Mesendoderm (in vitro differentiated cells): ENCODE measurements around the gene TRIM52.

Experiments used
- DNase-seq: peaks from one replicate; pipeline ENCODE4 v3.0.0; 2013
- H2AK5ac ChIP-seq: 2 replicates; pipeline ENCODE4 v1.6.1; 2013; ENCODE audit warnings: low read length, inconsistent platforms
- H2BK120ac ChIP-seq: 2 replicates; pipeline ENCODE4 v1.6.1; 2013; ENCODE audit warnings: low read depth, mild to moderate bottlenecking, low read length, moderate library complexity, mixed read lengths
- H2BK15ac ChIP-seq: replicated peaks from 2 replicates; pipeline ENCODE4 v1.6.1; 2013; ENCODE audit warnings: low read depth, mild to moderate bottlenecking, moderate library complexity
- H2BK5ac ChIP-seq: 2 replicates; pipeline ENCODE4 v1.6.1; 2013; ENCODE audit warnings: low read length, inconsistent platforms
- H3K18ac ChIP-seq: 2 replicates; pipeline ENCODE4 v1.6.1; 2013; ENCODE audit warnings: mild to moderate bottlenecking, low read length, mixed read lengths
- H3K23ac ChIP-seq: one replicate; pipeline ENCODE4 v1.6.1; 2013; ENCODE audit warnings: low read length
- H3K27ac ChIP-seq: 2 replicates; pipeline ENCODE4 v1.5.1; 2013; ENCODE audit warnings: low read depth, mild to moderate bottlenecking, inconsistent platforms, low read length, moderate library complexity
- H3K27me3 ChIP-seq: 2 replicates; pipeline ENCODE4 v1.6.1; 2013; ENCODE audit warnings: low read length, control low read depth, mild to moderate bottlenecking, inconsistent platforms; ENCODE audit not compliant: insufficient read depth, poor library complexity
- H3K36me3 ChIP-seq: 2 replicates; pipeline ENCODE4 v1.6.1; 2013; ENCODE audit warnings: low read length, inconsistent platforms; ENCODE audit not compliant: control insufficient read depth, insufficient read depth
- H3K4ac ChIP-seq: one replicate; pipeline ENCODE4 v1.6.1; 2013; ENCODE audit warnings: low read depth, mild to moderate bottlenecking, low read length, moderate library complexity
- H3K4me1 ChIP-seq: 2 replicates; pipeline ENCODE4 v1.6.1; 2013; ENCODE audit warnings: low read depth, low read length, inconsistent platforms; ENCODE audit not compliant: control insufficient read depth
- H3K4me2 ChIP-seq: 2 replicates; pipeline ENCODE4 v1.6.1; 2013; ENCODE audit warnings: low read length
- H3K4me3 ChIP-seq: 2 replicates; pipeline ENCODE4 v1.5.1; 2013; ENCODE audit warnings: mild to moderate bottlenecking, low read length
- H3K56ac ChIP-seq: one replicate; pipeline ENCODE4 v1.6.1; 2013; ENCODE audit warnings: low read length
- H3K79me1 ChIP-seq: 2 replicates; pipeline ENCODE4 v1.6.1; 2013; ENCODE audit warnings: low read length, inconsistent platforms
- H3K79me2 ChIP-seq: 2 replicates; pipeline ENCODE4 v1.6.1; 2013; ENCODE audit warnings: mild to moderate bottlenecking, low read length; ENCODE audit not compliant: control insufficient read depth, insufficient read depth
- H3K9ac ChIP-seq: 2 replicates; pipeline ENCODE4 v1.6.1; 2013; ENCODE audit warnings: low read length, inconsistent platforms
- H4K5ac ChIP-seq: one replicate; pipeline ENCODE4 v1.6.1; 2013; ENCODE audit warnings: low read length
- H4K8ac ChIP-seq: one replicate; pipeline ENCODE4 v1.6.1; 2013; ENCODE audit warnings: low read depth, mild to moderate bottlenecking, control low read depth, low read length, moderate library complexity
- WGBS: extraction: QIAGEN DNeasy Blood & Tissue Kit; methylation state at CpG from one replicate; pipeline ENCODE4 v1.1.7; 2013; ENCODE audit warnings: low lambda C conversion rate, missing lambda C conversion rate; ENCODE audit not compliant: insufficient coverage; ENCODE audit errors: extremely low coverage; 5-methylcytosine and 5-hydroxymethylcytosine counted together

Gene TRIM52

GRCh38 chr5:181261320-181262049, 542 bp upstream of the TRIM52 start:
- H3K9ac ChIP-seq = peak overlapping the region; percentile 98
- H3K4me2 ChIP-seq = peak overlapping the region; percentile 42
- H3K4ac ChIP-seq = peak overlapping the region; percentile 84
- peak overlapping the region; percentile 98 for H3K56ac ChIP-seq
- H2BK5ac ChIP-seq = peak overlapping the region; percentile 81
- H3K4me1 ChIP-seq = peaks cover 4% of the 10 kb centered on the region
- peak overlapping the region; percentile 97 for H3K27ac ChIP-seq
- H2BK120ac ChIP-seq = peak overlapping the region; percentile 84
- H4K5ac ChIP-seq = no peak overlapping the region
- no peak overlapping the region for H2AK5ac ChIP-seq
- H3K79me1 ChIP-seq = peaks cover 20% of the 10 kb centered on the region
- peak; percentile 90 for DNase-seq
- WGBS = no CpG with 5 or more reads among the region's 59 CpGs
- H3K18ac ChIP-seq = peak overlapping the region; percentile 91
- H3K27me3 ChIP-seq = no peaks in the 10 kb centered on the region
- H4K8ac ChIP-seq = peak overlapping the region; percentile 69
- H3K4me3 ChIP-seq = peak overlapping the region; percentile 96
- H3K23ac ChIP-seq = peak overlapping the region; percentile 80
- H3K79me2 ChIP-seq = peaks cover 11% of the 10 kb centered on the region
- peaks cover 5% of the 10 kb centered on the region for H3K36me3 ChIP-seq
- no peak overlapping the region for H2BK15ac ChIP-seq

- no peak overlapping the region for H3K4ac ChIP-seq
- no peak for DNase-seq
These were observed 796 bp downstream of the TRIM52 start for GRCh38 chr5:181259974-181260719.

GRCh38 chr5:181259283-181259682, 1.7 kb downstream of the TRIM52 start:
- no peak overlapping the region for H3K56ac ChIP-seq
- H3K4ac ChIP-seq = no peak overlapping the region
- H3K79me2 ChIP-seq = peaks cover 21% of the 10 kb centered on the region
- WGBS = no CpG with 5 or more reads among the region's 2 CpGs
- no peak overlapping the region for H4K5ac ChIP-seq
- peaks cover 4% of the 10 kb centered on the region for H3K4me1 ChIP-seq
- H3K23ac ChIP-seq = no peak overlapping the region
- H3K4me2 ChIP-seq = no peak overlapping the region
- H4K8ac ChIP-seq = no peak overlapping the region
- DNase-seq = no peak
- H3K36me3 ChIP-seq = peaks cover 7% of the 10 kb centered on the region
- no peak overlapping the region for H3K27ac ChIP-seq
- H3K4me3 ChIP-seq = no peak overlapping the region
- H2AK5ac ChIP-seq = no peak overlapping the region
- H2BK5ac ChIP-seq = no peak overlapping the region
- H3K79me1 ChIP-seq = peaks cover 23% of the 10 kb centered on the region
- no peak overlapping the region for H2BK120ac ChIP-seq
- H3K18ac ChIP-seq = no peak overlapping the region
- H3K27me3 ChIP-seq = no peaks in the 10 kb centered on the region
- no peak overlapping the region for H2BK15ac ChIP-seq
- H3K9ac ChIP-seq = no peak overlapping the region

More at GRCh38 chr5:181259974-181260719, 796 bp downstream of the TRIM52 start:
- H4K5ac ChIP-seq = no peak overlapping the region
- peak overlapping the region; percentile 96 for H3K56ac ChIP-seq
- no peak overlapping the region for H2BK5ac ChIP-seq
- H3K27ac ChIP-seq = no peak overlapping the region
- H3K18ac ChIP-seq = no peak overlapping the region
- peak overlapping the region; percentile 89 for H3K4me3 ChIP-seq
- peak overlapping the region; percentile 29 for H2AK5ac ChIP-seq
- no peak overlapping the region for H2BK120ac ChIP-seq
- peak overlapping the region; percentile 98 for H3K9ac ChIP-seq
- H3K79me2 ChIP-seq = peaks cover 16% of the 10 kb centered on the region
- H3K79me1 ChIP-seq = peaks cover 20% of the 10 kb centered on the region
- H2BK15ac ChIP-seq = no peak overlapping the region
- no CpG with 5 or more reads among the region's 26 CpGs for WGBS
- peaks cover 4% of the 10 kb centered on the region for H3K4me1 ChIP-seq
- H3K36me3 ChIP-seq = peaks cover 5% of the 10 kb centered on the region
- peak overlapping the region; percentile 100 for H3K4me2 ChIP-seq
- H3K23ac ChIP-seq = no peak overlapping the region
- no peaks in the 10 kb centered on the region for H3K27me3 ChIP-seq
- no peak overlapping the region for H4K8ac ChIP-seq

- no peak overlapping the region for H3K4me3 ChIP-seq
- no peak overlapping the region for H3K27ac ChIP-seq
- H3K79me1 ChIP-seq = peaks cover 22% of the 10 kb centered on the region
- no peak overlapping the region for H4K8ac ChIP-seq
- H3K79me2 ChIP-seq = peaks cover 26% of the 10 kb centered on the region
- no peak overlapping the region for H2BK120ac ChIP-seq
- H3K27me3 ChIP-seq = no peaks in the 10 kb centered on the region
- no peak overlapping the region for H2AK5ac ChIP-seq
- H4K5ac ChIP-seq = no peak overlapping the region
- peaks cover 4% of the 10 kb centered on the region for H3K4me1 ChIP-seq
- H3K9ac ChIP-seq = no peak overlapping the region
- H2BK5ac ChIP-seq = no peak overlapping the region
- no peak overlapping the region for H3K18ac ChIP-seq
- H3K36me3 ChIP-seq = peaks cover 3% of the 10 kb centered on the region
- no peak overlapping the region for H3K23ac ChIP-seq
- H3K4me2 ChIP-seq = no peak overlapping the region
- no peak for DNase-seq
- no peak overlapping the region for H3K4ac ChIP-seq
- no peak overlapping the region for H2BK15ac ChIP-seq
- WGBS = no CpG with 5 or more reads among the region's 3 CpGs
- no peak overlapping the region for H3K56ac ChIP-seq
These were observed 2.4 kb downstream of the TRIM52 start for GRCh38 chr5:181258576-181258975.

GRCh38 chr5:181255836-181256578, 4.9 kb downstream of the TRIM52 start:
- WGBS = no CpG with 5 or more reads among the region's 7 CpGs
- H3K4me1 ChIP-seq = peaks cover 4% of the 10 kb centered on the region
- no peak overlapping the region for H3K4me2 ChIP-seq
- no peak for DNase-seq
- no peak overlapping the region for H3K23ac ChIP-seq
- H3K4ac ChIP-seq = no peak overlapping the region
- no peak overlapping the region for H3K27ac ChIP-seq
- no peaks in the 10 kb centered on the region for H3K27me3 ChIP-seq
- no peak overlapping the region for H3K56ac ChIP-seq
- peaks cover 4% of the 10 kb centered on the region for H3K36me3 ChIP-seq
- H3K79me2 ChIP-seq = peaks cover 44% of the 10 kb centered on the region
- H2BK15ac ChIP-seq = no peak overlapping the region
- H2AK5ac ChIP-seq = no peak overlapping the region
- no peak overlapping the region for H3K9ac ChIP-seq
- no peak overlapping the region for H2BK5ac ChIP-seq
- H4K5ac ChIP-seq = no peak overlapping the region
- H3K79me1 ChIP-seq = peaks cover 25% of the 10 kb centered on the region
- H3K18ac ChIP-seq = no peak overlapping the region
- no peak overlapping the region for H3K4me3 ChIP-seq
- no peak overlapping the region for H4K8ac ChIP-seq
- H2BK120ac ChIP-seq = no peak overlapping the region
